OCI-LY1 (cell line): ENCODE data around the gene ZFHX3.

Experiments used
- CTCF ChIP-seq: fragments of 200-600 bp; sonication (generic), shearing (Covaris generic); IDR thresholded peaks from 2 replicates; pipeline ENCODE4 v1.5.1; 2017; ENCODE audit warnings: mild to moderate bottlenecking, antibody characterized with exemption, low read length, moderate library complexity, mixed read lengths
- EZH2 ChIP-seq: fragments of 200-600 bp; sonication (generic), shearing (Covaris generic); IDR thresholded peaks from 2 replicates; pipeline ENCODE4 v1.8.0; 2017; ENCODE audit warnings: borderline replicate concordance, mixed run types, mild to moderate bottlenecking, antibody characterized with exemption, low read length, moderate library complexity, mixed read lengths

GRCh38 chr16:72910875-72911274 is 137.1 kb downstream of the ZFHX3 start:
- TF ChIP-seq CTCF (no peak), EZH2 (no peak)
